HepG2 (cell line): ENCODE measurements around the gene GPN1. TPM values are rescaled to one million over a fixed set of nuclear protein-coding genes. Genes with fewer than 3 reads are reported as not detected.

Source experiments
- ADNP ChIP-seq: sonication (generic); formaldehyde crosslinking; IDR thresholded peaks from 2 replicates; pipeline ENCODE4 v1.4.0; 2020; ENCODE audit warnings: missing genetic modification reagents
- CEBPB ChIP-seq: IDR thresholded peaks from 2 replicates; pipeline ENCODE4 v1.6.1; 2011; ENCODE audit warnings: low read depth, low read length, improper control_type of control experiment, borderline replicate concordance
- HBP1 ChIP-seq: IDR thresholded peaks from 2 replicates; pipeline ENCODE4 v1.6.1; 2016; ENCODE audit warnings: low read depth, control low read depth
- MXI1 ChIP-seq: IDR thresholded peaks from 3 replicates; pipeline ENCODE4 v1.6.1; 2012; ENCODE audit warnings: low read depth, low read length, inconsistent platforms, borderline replicate concordance
- NFYB ChIP-seq: sonication (generic); formaldehyde crosslinking; IDR thresholded peaks from 2 replicates; pipeline ENCODE4 v1.4.0; 2020; ENCODE audit warnings: missing genetic modification reagents
- NR1H2 ChIP-seq: sonication (generic); formaldehyde crosslinking; IDR thresholded peaks from 2 replicates; pipeline ENCODE4 v1.8.1; 2022; ENCODE audit warnings: low read depth, missing genetic modification reagents, borderline replicate concordance
- NR2C2 ChIP-seq: sonication (generic); formaldehyde crosslinking; IDR thresholded peaks from 2 replicates; pipeline ENCODE4 v1.4.0; 2020; ENCODE audit warnings: missing genetic modification reagents, mild to moderate bottlenecking, moderate library complexity, borderline replicate concordance
- RAD21 ChIP-seq: fragments of 450-650 bp; formaldehyde crosslinking; IDR thresholded peaks from 2 replicates; pipeline ENCODE4 v1.5.0; 2020; ENCODE audit warnings: mild to moderate bottlenecking
- SRY ChIP-seq: sonication (generic); formaldehyde crosslinking; IDR thresholded peaks from 2 replicates; pipeline ENCODE4 v1.8.0; 2022; ENCODE audit warnings: mild to moderate bottlenecking, missing genetic modification reagents
- SUZ12 ChIP-seq: fragments of 150-350 bp; IDR thresholded peaks from 2 replicates; pipeline ENCODE4 v1.6.1; 2014; ENCODE audit warnings: low read depth, low read length
- ZHX2 ChIP-seq, 2 experiments: sonication (generic) in 1 of 2; formaldehyde crosslinking in 1 of 2; IDR thresholded peaks; 2 replicates each; pipeline versions ENCODE4 v1.6.1 to v1.9.0; 2014 to 2022; ENCODE audit warnings: antibody characterized with exemption in 1 of 2, borderline replicate concordance in 1 of 2, inconsistent platforms in 1 of 2, low read depth in 1 of 2, missing genetic modification reagents in 1 of 2
- ZNF256 ChIP-seq: sonication (generic); formaldehyde crosslinking; conservative IDR thresholded peaks from 2 replicates; pipeline ENCODE4 v1.4.0; 2020; ENCODE audit warnings: missing genetic modification reagents
- ZNF430 ChIP-seq: sonication (generic); formaldehyde crosslinking; IDR thresholded peaks from 2 replicates; pipeline ENCODE4 v1.9.0; 2021; ENCODE audit warnings: mild to moderate bottlenecking, missing genetic modification reagents
- ZNF547 ChIP-seq: sonication (generic); formaldehyde crosslinking; IDR thresholded peaks from 2 replicates; pipeline ENCODE4 v1.5.1; 2020; ENCODE audit warnings: mild to moderate bottlenecking, missing genetic modification reagents
- ZNF564 ChIP-seq: sonication (generic); formaldehyde crosslinking; IDR thresholded peaks from 2 replicates; pipeline ENCODE4 v1.8.1; 2023; ENCODE audit warnings: mild to moderate bottlenecking, missing genetic modification reagents
- ZNF605 ChIP-seq: sonication (generic); formaldehyde crosslinking; IDR thresholded peaks from 2 replicates; pipeline ENCODE4 v1.8.0; 2022; ENCODE audit warnings: mild to moderate bottlenecking, missing genetic modification reagents
- ZNF720 ChIP-seq: sonication (generic); formaldehyde crosslinking; IDR thresholded peaks from 2 replicates; pipeline ENCODE4 v1.4.0; 2020; ENCODE audit warnings: missing genetic modification reagents
- ZNF839 ChIP-seq: sonication (generic); formaldehyde crosslinking; IDR thresholded peaks from 2 replicates; pipeline ENCODE4 v1.4.0; 2020; ENCODE audit warnings: missing genetic modification reagents, mild to moderate bottlenecking, borderline replicate concordance
- polyA plus RNA-seq, 8 experiments: library from polyadenylated mRNA; depleted of rRNA in 3 of 8; stranded (reverse) in 7 of 8; unstranded in 1 of 8; fragments of >200 nt; fragmentation: Illumina TruSeq in 4 of 8; extraction: Trizol in 4 of 8; gene quantifications; 2 replicates each; pipeline versions ENCODE4 v1.2.1 to v1.2.3, GENCODE V29; 2011 to 2016; ENCODE audit warnings: low read depth in 4 of 8, missing spikeins in 1 of 8, mixed read lengths in 1 of 8; ENCODE audit not compliant: insufficient read depth in 1 of 8
- total RNA-seq, 5 experiments: library from RNA; depleted of rRNA; stranded (reverse); fragments of >200 nt; fragmentation: Illumina TruSeq; extraction: Trizol; gene quantifications; 2 replicates each; pipeline ENCODE4 v1.2.3, GENCODE V29; 2016; ENCODE audit warnings: low read depth in 1 of 5
- TF ChIP-seq, protein P1 (sequence below): IDR thresholded peaks from 2 replicates; pipeline ENCODE4 v1.6.1; 2016
- TF ChIP-seq, protein P2 (sequence below): sonication (generic); formaldehyde crosslinking; conservative IDR thresholded peaks from 2 replicates; pipeline ENCODE4 v1.5.0; 2020; ENCODE audit warnings: missing genetic modification reagents

Gene GPN1
- total and polyA plus RNA-seq, 2 of the 13 experiments (the other 11 are each of a cell fraction or from before 2014, with no cell fraction given): 54.5 to 62.7 TPM

DNA sequence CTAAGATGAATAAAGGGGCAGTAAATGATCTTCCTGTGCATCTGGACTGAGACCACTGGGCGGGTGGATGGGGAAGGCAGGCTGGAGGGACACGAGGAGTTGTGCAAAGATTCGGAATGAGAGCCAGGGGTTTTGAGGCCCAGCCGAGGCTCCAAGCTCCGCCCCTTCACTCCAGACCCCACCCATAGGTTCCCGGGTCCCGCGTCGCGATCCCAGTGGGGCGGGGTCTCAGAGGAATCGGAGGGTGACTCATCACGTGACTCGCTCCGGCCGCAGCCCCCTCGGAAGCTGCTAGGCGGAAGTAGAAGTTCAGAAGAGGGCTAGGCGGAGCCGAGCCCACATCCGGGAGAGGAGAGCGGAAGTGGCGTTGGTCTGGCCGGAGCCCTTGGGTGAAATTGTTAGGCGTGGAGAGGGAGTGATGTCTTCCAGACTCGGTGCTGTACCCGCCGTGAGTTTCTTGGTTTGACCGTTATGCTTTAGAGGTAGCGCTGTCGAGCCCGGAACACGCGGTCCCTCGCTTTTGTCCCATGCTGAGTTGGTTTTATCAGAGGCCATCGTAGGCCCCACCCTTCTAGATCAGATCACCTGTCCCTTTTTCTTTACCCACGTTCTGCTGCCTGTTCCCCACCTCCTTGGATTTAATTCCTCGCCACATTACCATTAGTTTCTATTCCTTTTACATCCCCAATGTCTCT lies 46.0 kb upstream of the GPN1 start, which contains the start of gene ZNF512 (continued):
- no peak for TF ChIP-seq ZHX2 (IDR thresholded peaks at IDR 0.05; ENCODE audit: low read depth)
- peak; percentile 32; the same call in 1 of the 2 replicates for TF ChIP-seq ZHX2 (CRISPR knock-in tag; IDR thresholded peaks at IDR 0.05; ENCODE audit: borderline replicate concordance)
- TF ChIP-seq ZNF720 (CRISPR knock-in tag): no peak
- no peak for TF ChIP-seq SUZ12
- TF ChIP-seq NFYB: peak; percentile 73
- TF ChIP-seq, protein P1, sequence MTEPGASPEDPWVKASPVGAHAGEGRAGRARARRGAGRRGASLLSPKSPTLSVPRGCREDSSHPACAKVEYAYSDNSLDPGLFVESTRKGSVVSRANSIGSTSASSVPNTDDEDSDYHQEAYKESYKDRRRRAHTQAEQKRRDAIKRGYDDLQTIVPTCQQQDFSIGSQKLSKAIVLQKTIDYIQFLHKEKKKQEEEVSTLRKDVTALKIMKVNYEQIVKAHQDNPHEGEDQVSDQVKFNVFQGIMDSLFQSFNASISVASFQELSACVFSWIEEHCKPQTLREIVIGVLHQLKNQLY: 0 out of 2 replicates have a peak, but pooled peaks have one; percentile 31
- TF ChIP-seq ADNP (CRISPR knock-in tag): no peak
- peak; percentile 66; the same call in 1 of the 2 replicates for TF ChIP-seq SRY (CRISPR knock-in tag)
- TF ChIP-seq HBP1 (CRISPR knock-in tag): peak; percentile 45
- TF ChIP-seq ZNF605 (CRISPR knock-in tag): peak; percentile 87
- peak; percentile 92; the same call in 1 of the 2 replicates for TF ChIP-seq ZNF430
- TF ChIP-seq ZNF256 (CRISPR knock-in tag): peak; percentile 76; the same call in 1 of the 2 replicates
- peak; percentile 83; the same call in 1 of the 2 replicates for TF ChIP-seq NR2C2 (CRISPR knock-in tag)
- peak; percentile 38; the same call in 1 of the 2 replicates for TF ChIP-seq CEBPB
- TF ChIP-seq ZNF547 (CRISPR knock-in tag): peak; percentile 67
- no peak for TF ChIP-seq NR1H2 (CRISPR knock-in tag)
- TF ChIP-seq, protein P2, sequence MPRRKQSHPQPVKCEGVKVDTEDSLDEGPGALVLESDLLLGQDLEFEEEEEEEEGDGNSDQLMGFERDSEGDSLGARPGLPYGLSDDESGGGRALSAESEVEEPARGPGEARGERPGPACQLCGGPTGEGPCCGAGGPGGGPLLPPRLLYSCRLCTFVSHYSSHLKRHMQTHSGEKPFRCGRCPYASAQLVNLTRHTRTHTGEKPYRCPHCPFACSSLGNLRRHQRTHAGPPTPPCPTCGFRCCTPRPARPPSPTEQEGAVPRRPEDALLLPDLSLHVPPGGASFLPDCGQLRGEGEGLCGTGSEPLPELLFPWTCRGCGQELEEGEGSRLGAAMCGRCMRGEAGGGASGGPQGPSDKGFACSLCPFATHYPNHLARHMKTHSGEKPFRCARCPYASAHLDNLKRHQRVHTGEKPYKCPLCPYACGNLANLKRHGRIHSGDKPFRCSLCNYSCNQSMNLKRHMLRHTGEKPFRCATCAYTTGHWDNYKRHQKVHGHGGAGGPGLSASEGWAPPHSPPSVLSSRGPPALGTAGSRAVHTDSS (CRISPR knock-in tag): 0 out of 2 replicates have a peak, but pooled peaks have one; percentile 84
- 0 out of 2 replicates have a peak, but pooled peaks have one; percentile 11 for TF ChIP-seq ZNF564 (CRISPR knock-in tag)
- TF ChIP-seq RAD21 (CRISPR knock-in tag): 0 out of 2 replicates have a peak, but pooled peaks have one; percentile 41
- peak; percentile 86; the same call in 2 of the 3 replicates for TF ChIP-seq MXI1
- TF ChIP-seq ZNF839: 0 out of 2 replicates have a peak, but pooled peaks have one; percentile 61
